ENCODE measurements around the gene SAYSD1. TPM values are rescaled to one million over a fixed set of nuclear protein-coding genes. Genes with fewer than 3 reads are reported as not detected.

Gene SAYSD1
- total and polyA plus RNA-seq, 2 experiments from 2014 or later = 14.4 to 20.2 TPM

DNA sequence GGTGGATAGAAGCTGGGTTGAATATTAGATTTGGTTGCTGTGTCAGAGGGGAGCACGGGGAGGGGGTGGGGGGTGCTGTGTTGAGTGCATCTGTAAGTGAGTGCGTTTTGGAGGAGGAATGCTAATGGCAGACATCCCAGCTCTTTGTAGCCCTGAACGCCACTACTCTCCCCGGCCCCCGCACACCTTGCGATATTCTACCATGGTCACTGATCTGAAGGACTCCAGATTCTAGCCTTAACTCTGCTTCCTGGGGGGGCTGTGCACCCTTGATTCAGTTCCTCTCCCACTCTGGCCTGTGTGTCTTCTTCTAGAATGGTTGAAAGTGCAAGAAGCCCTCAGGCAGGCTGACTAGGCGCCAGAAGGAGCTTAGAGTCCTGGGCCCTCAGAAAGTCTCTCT, 59.3 kb downstream of the SAYSD1 start:
- Histone ChIP-seq H3F3A (ENCODE audit: insufficient read depth) (no peaks in the 10 kb centered on the region), H4K20me1 (ENCODE audit: insufficient read depth) (no peaks in the 10 kb centered on the region), H3K36me3 (ENCODE audit: low read depth) (no peaks in the 10 kb centered on the region), H3K4me3 (no peak overlapping the region), H3K9me3 (ENCODE audit: low read depth) (no peaks in the 10 kb centered on the region), H3K79me2 (ENCODE audit: insufficient read depth) (no peaks in the 10 kb centered on the region), H3K9me2 (ENCODE audit: insufficient read depth) (no peaks in the 10 kb centered on the region), H3K4me1 (ENCODE audit: insufficient read depth) (no peaks in the 10 kb centered on the region), H2AFZ (no peak overlapping the region), H3K9ac (no peak overlapping the region), H3K27ac (no peak overlapping the region), H3K4me2 (ENCODE audit: unreplicated experiment) (no peak overlapping the region), H3K27me3 (replicated peaks; ENCODE audit: insufficient read depth) (0 out of 2 replicates have a peak, but pooled peaks cover 3% of the 10 kb centered on the region)
- WGBS, 2 experiments (ENCODE audit: low coverage in 1 of 2, low lambda C conversion rate in 2 of 2, missing lambda C conversion rate in 2 of 2) = 42 to 47% methylated on average over 5 to 7 of the region's 7 CpGs
- TF ChIP-seq EZH2phosphoT487 (IDR thresholded peaks at IDR 0.05; ENCODE audit: insufficient read depth, low read depth) (no peak), EZH2 (IDR thresholded peaks at IDR 0.05; ENCODE audit: insufficient read depth, poor library complexity, severe bottlenecking) (no peak)
- in situ Hi-C loops (cut with MboI) = no loop called here
- no peak for DNase-seq

DNA sequence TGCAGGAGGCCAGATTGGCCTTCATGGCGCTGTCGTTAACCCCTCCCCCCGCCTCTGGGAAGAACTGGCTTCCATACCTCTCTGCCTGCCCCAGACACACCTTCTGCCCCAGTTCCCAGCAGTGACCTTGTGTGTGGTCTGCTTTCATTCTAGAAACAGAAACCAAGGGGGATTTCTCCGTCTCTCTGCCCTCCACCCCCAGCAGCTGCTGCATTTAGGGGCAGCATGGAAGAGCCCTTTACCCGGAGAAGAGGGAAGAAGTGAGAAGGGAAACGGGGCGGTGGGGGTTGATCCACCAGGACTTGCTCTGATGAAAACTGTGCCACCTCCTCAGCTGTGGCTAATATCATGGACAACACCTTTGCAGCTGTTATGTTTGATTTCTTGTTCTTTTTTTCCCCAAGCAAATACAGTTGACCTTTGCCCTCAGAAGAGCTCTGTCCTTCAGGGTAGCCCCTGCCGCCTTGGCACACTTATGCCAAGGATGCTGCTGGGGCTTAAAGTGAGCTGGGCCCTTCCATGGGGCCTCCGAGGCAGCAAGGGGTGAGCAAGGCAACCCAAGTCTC, 60.3 kb downstream of the SAYSD1 start:
- TF ChIP-seq EZH2 (IDR thresholded peaks at IDR 0.05; ENCODE audit: insufficient read depth, poor library complexity, severe bottlenecking) (no peak), EZH2phosphoT487 (IDR thresholded peaks at IDR 0.05; ENCODE audit: insufficient read depth, low read depth) (no peak)
- no peak for DNase-seq

More for the DNA sequence above, 60.3 kb downstream of the SAYSD1 start:
- WGBS, 2 experiments (ENCODE audit: low coverage in 1 of 2, low lambda C conversion rate in 2 of 2, missing lambda C conversion rate in 2 of 2) = 46 to 55% methylated on average over 9 of the region's 9 CpGs
- Histone ChIP-seq H3K9ac (no peak overlapping the region), H3K4me2 (ENCODE audit: unreplicated experiment) (no peak overlapping the region), H3F3A (ENCODE audit: insufficient read depth) (no peaks in the 10 kb centered on the region), H3K9me2 (ENCODE audit: insufficient read depth) (no peaks in the 10 kb centered on the region), H3K27me3 (replicated peaks; ENCODE audit: insufficient read depth) (peaks cover 13% of the 10 kb centered on the region; the same call in 1 of the 2 replicates), H3K79me2 (ENCODE audit: insufficient read depth) (no peaks in the 10 kb centered on the region), H4K20me1 (ENCODE audit: insufficient read depth) (no peaks in the 10 kb centered on the region), H3K9me3 (ENCODE audit: low read depth) (no peaks in the 10 kb centered on the region), H2AFZ (no peak overlapping the region), H3K36me3 (ENCODE audit: low read depth) (no peaks in the 10 kb centered on the region), H3K4me1 (ENCODE audit: insufficient read depth) (no peaks in the 10 kb centered on the region), H3K4me3 (no peak overlapping the region), H3K27ac (no peak overlapping the region)
- in situ Hi-C loops (cut with MboI) = no loop called here

Other genes starting within 250 kb of the SAYSD1 start
- not detected in 2 replicates for gene GLP1R, start 66.4 kb downstream of the SAYSD1 start, total RNA-seq (2014; rRNA removed; shearing (Covaris generic))
- gene GLP1R, start 66.4 kb downstream of the SAYSD1 start, polyA plus RNA-seq (2016; fragmentation: Nextera tagmentation; extraction: Ambion mirVana) = not detected in 2 replicates
- not detected in 2 replicates for gene KCNK5, start 114.3 kb upstream of the SAYSD1 start, total RNA-seq (2014; rRNA removed; shearing (Covaris generic))
- not detected in 2 replicates for gene KCNK5, start 114.3 kb upstream of the SAYSD1 start, polyA plus RNA-seq (2016; fragmentation: Nextera tagmentation; extraction: Ambion mirVana)
- gene KCNK17, start 199.2 kb upstream of the SAYSD1 start, total RNA-seq (2014; rRNA removed; shearing (Covaris generic)) = not detected in 2 replicates
- not detected in 2 replicates for gene KCNK17, start 199.2 kb upstream of the SAYSD1 start, polyA plus RNA-seq (2016; fragmentation: Nextera tagmentation; extraction: Ambion mirVana)
- not detected in 2 replicates for gene KCNK16, start 207.5 kb upstream of the SAYSD1 start, total RNA-seq (2014; rRNA removed; shearing (Covaris generic))
- gene KCNK16, start 207.5 kb upstream of the SAYSD1 start, polyA plus RNA-seq (2016; fragmentation: Nextera tagmentation; extraction: Ambion mirVana) = not detected in 2 replicates

All from GM23248 (cell line).